Panc1 (cell line): Measurements from ENCODE around the gene TAS2R8.

ENCODE experiments used
- TCF7L2 ChIP-seq: IDR thresholded peaks from 2 replicates; pipeline ENCODE4 v1.6.1; 2011; ENCODE audit warnings: mild to moderate bottlenecking, low read depth, low read length, inconsistent platforms
- TF ChIP-seq, protein P1 (sequence below): fragments of 450-650 bp; IDR thresholded peaks from 2 replicates; pipeline ENCODE4 v1.5.1; 2017; ENCODE audit warnings: mild to moderate bottlenecking

DNA sequence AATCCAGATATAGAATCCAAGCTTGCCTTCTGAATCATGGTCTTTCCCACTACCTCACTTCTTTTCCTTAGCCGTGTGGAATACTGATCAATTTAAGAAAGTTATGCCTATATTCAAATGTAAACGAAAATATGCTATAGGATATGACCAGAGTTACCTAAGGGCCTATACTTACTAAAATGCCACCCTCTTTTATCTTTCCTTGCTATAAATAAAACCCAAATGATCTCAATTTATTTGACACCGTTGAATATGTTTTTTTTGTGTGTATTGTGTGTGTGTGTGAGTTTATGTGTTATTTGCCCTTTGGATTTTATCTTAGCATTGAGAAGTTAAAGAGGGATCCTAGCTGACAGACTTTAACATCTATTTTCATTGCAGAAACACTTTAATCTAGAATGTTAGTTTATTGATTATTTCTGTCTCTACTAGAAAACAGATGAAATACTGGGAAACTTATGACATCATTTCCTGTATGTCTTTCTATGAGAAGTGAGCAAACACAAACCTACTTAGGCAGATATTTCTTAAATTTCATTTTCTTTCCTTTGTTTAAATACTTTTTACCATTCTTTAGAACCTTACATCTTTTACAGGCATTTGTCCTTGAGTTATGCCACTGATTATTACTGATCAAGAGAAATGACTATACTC is 4.9 kb upstream of the TAS2R8 start:
- TF ChIP-seq TCF7L2: no peak
- TF ChIP-seq, protein P1, sequence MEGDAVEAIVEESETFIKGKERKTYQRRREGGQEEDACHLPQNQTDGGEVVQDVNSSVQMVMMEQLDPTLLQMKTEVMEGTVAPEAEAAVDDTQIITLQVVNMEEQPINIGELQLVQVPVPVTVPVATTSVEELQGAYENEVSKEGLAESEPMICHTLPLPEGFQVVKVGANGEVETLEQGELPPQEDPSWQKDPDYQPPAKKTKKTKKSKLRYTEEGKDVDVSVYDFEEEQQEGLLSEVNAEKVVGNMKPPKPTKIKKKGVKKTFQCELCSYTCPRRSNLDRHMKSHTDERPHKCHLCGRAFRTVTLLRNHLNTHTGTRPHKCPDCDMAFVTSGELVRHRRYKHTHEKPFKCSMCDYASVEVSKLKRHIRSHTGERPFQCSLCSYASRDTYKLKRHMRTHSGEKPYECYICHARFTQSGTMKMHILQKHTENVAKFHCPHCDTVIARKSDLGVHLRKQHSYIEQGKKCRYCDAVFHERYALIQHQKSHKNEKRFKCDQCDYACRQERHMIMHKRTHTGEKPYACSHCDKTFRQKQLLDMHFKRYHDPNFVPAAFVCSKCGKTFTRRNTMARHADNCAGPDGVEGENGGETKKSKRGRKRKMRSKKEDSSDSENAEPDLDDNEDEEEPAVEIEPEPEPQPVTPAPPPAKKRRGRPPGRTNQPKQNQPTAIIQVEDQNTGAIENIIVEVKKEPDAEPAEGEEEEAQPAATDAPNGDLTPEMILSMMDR: no peak
